Measurements from ENCODE around the gene PCDHGA10. TPM values are rescaled to one million over a fixed set of nuclear protein-coding genes. Genes with fewer than 3 reads are reported as not detected.
"Not testable (repeated sequence)": the region's sequence is repeated elsewhere in the genome, so short reads cannot be mapped to it uniquely, and the experiment has no call there.

PCDHGA10 gene
- total RNA-seq, 2 experiments from 2014 or later: 0.05 TPM; not detected in 1

- H3K27ac Mint-ChIP-seq: peak overlapping the region; percentile 1
- no peak overlapping the region for H3K4me3 Mint-ChIP-seq
- H3K27me3 Mint-ChIP-seq: peaks cover 65% of the 10 kb centered on the region
- no peak for DNase-seq
- ChIA-PET CTCF (interaction anchor here (2.1 to 3.2 kb wide), 2 partner anchors 11 to 94 kb away, joined by 9 to 12 read pairs; partner anchors contain the start of gene PCDHGA12), POLR2A (no interaction called here)
- peaks cover 26% of the 10 kb centered on the region for H3K36me3 Mint-ChIP-seq (ENCODE audit: low read depth)
- H3K4me1 Mint-ChIP-seq: peaks cover 20% of the 10 kb centered on the region
- peaks cover 21% of the 10 kb centered on the region for H3K9me3 Mint-ChIP-seq
These were observed 6.5 kb downstream of the PCDHGA10 start for GRCh38 chr5:141419074-141419880.

- peak; percentile 46 for DNase-seq
- H3K36me3 Mint-ChIP-seq (ENCODE audit: low read depth): peaks cover 23% of the 10 kb centered on the region
- POLR2A ChIA-PET: interaction anchor here (0.6 to 1.6 kb wide), 7 partner anchors 8 to 97 kb away, joined by 3 to 5 read pairs (median 4); partner anchors contain the start of gene PCDHGA10
- peaks cover 64% of the 10 kb centered on the region for H3K27me3 Mint-ChIP-seq
- H3K4me3 Mint-ChIP-seq: peak within 1 kb of the TSS; percentile 70
- H3K4me1 Mint-ChIP-seq: peaks cover 12% of the 10 kb centered on the region
- H3K9me3 Mint-ChIP-seq: peaks cover 17% of the 10 kb centered on the region
- CTCF ChIA-PET: interaction anchor here (0.6 to 2.5 kb wide), 22 partner anchors 8 to 560 kb away, joined by 3 to 16 read pairs (median 4); partner anchors contain the start of genes PCDHGA10, PCDHGA12, PCDHGA3 and PCDHGA4
- peak within 1 kb of the TSS; percentile 5 for H3K27ac Mint-ChIP-seq
These were observed 8.2 kb downstream of the PCDHGA10 start, which contains the start of gene PCDHGA11 for GRCh38 chr5:141420855-141421488. Gene PCDHGA11, plus strand, starts transcription at chr5:141421051. Its CDS starts 177 bp downstream, at chr5:141421228.

- H3K27me3 Mint-ChIP-seq: peaks cover 66% of the 10 kb centered on the region
These were observed 8.7 kb downstream of the PCDHGA10 start for GRCh38 chr5:141421489-141421855.

DNA sequence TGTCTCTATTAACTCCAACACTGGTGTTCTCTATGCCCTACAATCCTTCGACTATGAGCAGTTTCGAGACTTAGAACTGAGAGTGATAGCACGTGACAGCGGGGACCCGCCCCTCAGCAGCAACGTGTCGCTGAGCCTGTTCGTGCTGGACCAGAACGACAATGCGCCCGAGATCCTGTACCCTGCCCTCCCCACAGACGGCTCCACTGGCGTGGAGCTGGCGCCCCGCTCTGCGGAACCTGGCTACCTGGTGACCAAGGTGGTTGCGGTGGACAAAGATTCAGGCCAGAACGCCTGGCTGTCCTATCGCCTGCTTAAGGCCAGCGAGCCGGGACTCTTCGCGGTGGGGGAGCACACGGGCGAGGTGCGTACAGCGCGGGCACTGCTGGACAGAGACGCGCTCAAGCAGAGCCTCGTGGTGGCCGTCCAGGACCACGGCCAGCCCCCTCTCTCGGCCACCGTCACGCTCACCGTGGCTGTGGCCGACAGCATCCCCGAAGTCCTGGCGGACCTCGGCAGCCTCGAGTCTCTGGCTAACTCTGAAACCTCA lies 10.0 kb downstream of the PCDHGA10 start:
- no peak overlapping the region for H3K4me3 Mint-ChIP-seq

More at GRCh38 chr5:141421489-141421855, 8.7 kb downstream of the PCDHGA10 start:
- peak overlapping the region; percentile 70 for H3K4me3 Mint-ChIP-seq
- DNase-seq: no peak
- peaks cover 12% of the 10 kb centered on the region for H3K4me1 Mint-ChIP-seq
- H3K27ac Mint-ChIP-seq: no peak overlapping the region
- H3K36me3 Mint-ChIP-seq (ENCODE audit: low read depth): peaks cover 23% of the 10 kb centered on the region
- H3K9me3 Mint-ChIP-seq: peaks cover 17% of the 10 kb centered on the region
- ChIA-PET POLR2A (interaction anchor here (0.6 to 1.6 kb wide), 7 partner anchors 9 to 98 kb away, joined by 3 to 5 read pairs (median 4); partner anchors contain the start of gene PCDHGA10), CTCF (interaction anchor here (0.8 to 2.5 kb wide), 20 partner anchors 9 to 142 kb away, joined by 3 to 16 read pairs (median 4); partner anchors contain the start of genes PCDHGA10, PCDHGA12, PCDHGA3 and PCDHGA4)

DNA sequence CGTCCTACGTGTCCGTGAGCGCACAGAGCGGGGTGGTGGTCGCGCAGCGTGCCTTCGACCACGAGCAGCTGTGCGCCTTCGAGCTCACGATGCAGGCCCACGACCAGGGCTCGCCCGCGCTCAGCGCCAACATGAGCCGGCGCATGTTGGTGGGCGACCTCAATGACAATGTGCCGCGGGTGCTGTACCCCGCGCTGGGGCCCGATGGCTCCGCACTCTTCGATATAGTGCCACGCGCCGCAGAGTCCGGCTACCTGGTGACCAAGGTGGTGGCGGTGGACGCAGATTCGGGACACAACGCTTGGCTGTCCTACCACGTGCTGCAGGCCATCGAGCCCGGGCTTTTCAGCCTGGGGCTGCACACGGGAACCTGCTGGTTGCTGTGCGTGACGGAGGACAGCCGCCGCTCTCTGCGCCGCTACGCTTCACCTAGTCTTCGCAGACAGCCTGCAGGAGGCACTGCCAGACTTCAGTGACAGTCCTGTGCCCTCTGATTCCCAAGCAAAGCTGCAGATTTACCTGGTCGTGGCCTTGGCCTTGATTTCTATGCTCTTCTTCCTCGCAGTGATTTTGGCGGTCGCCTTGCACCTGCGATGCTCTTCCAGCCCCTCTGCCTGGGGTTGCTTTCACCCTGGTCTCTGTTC lies 15.1 kb downstream of the PCDHGA10 start:
- peaks cover 6% of the 10 kb centered on the region for H3K4me1 Mint-ChIP-seq
- CTCF ChIA-PET: interaction anchor here (1.0 kb wide), 1 partner anchor 10 kb away, joined by 4 read pairs; no protein-coding TSS in a partner anchor
- POLR2A ChIA-PET: no interaction called here
- H3K36me3 Mint-ChIP-seq (ENCODE audit: low read depth): peaks cover 13% of the 10 kb centered on the region
- H3K27ac Mint-ChIP-seq: no peak overlapping the region
- peaks cover 12% of the 10 kb centered on the region for H3K9me3 Mint-ChIP-seq
- H3K27me3 Mint-ChIP-seq: peaks cover 53% of the 10 kb centered on the region
- H3K4me3 Mint-ChIP-seq: no peak overlapping the region
- no peak for DNase-seq

More for the DNA sequence above, 10.0 kb downstream of the PCDHGA10 start:
- Mint-ChIP-seq H3K4me1 (peaks cover 9% of the 10 kb centered on the region), H3K9me3 (peaks cover 17% of the 10 kb centered on the region), H3K27me3 (peaks cover 65% of the 10 kb centered on the region), H3K27ac (no peak overlapping the region), H3K36me3 (ENCODE audit: low read depth) (peaks cover 22% of the 10 kb centered on the region)
- ChIA-PET POLR2A (interaction anchor here (0.7 kb wide), 1 partner anchor 104 kb away, joined by 3 read pairs; no protein-coding TSS in a partner anchor), CTCF (interaction anchor here (2.5 kb wide), 1 partner anchor 10 kb away, joined by 16 read pairs; the partner anchor contains the start of gene PCDHGA10)
- DNase-seq: no peak

- POLR2A ChIA-PET: interaction anchor here (0.7 to 1.1 kb wide), 3 partner anchors 9 to 32 kb away, joined by 3 read pairs; partner anchors contain the start of gene PCDHGA11
These were observed 17.7 kb downstream of the PCDHGA10 start, which contains the start of gene PCDHGA12 for GRCh38 chr5:141430332-141431113. Gene PCDHGA12, plus strand, starts transcription at chr5:141430507. Its CDS starts 253 bp downstream, at chr5:141430760.

GRCh38 chr5:141431286-141431685 lies 18.5 kb downstream of the PCDHGA10 start:
- ChIA-PET CTCF (interaction anchor here (0.6 to 2.2 kb wide), 11 partner anchors 10 to 133 kb away, joined by 3 to 16 read pairs (median 7); partner anchors contain the start of genes PCDHGA10, PCDHGA11, PCDHGB6 and PCDHGB7), POLR2A (interaction anchor here (0.7 to 1.1 kb wide), 2 partner anchors 10 to 32 kb away, joined by 3 read pairs; partner anchors contain the start of gene PCDHGA11)
- H3K4me1 Mint-ChIP-seq: peaks cover 6% of the 10 kb centered on the region
- no peak overlapping the region for H3K27ac Mint-ChIP-seq
- H3K4me3 Mint-ChIP-seq: peak overlapping the region; percentile 53
- DNase-seq: no peak
- H3K9me3 Mint-ChIP-seq: peaks cover 13% of the 10 kb centered on the region
- peaks cover 40% of the 10 kb centered on the region for H3K27me3 Mint-ChIP-seq
- peaks cover 13% of the 10 kb centered on the region for H3K36me3 Mint-ChIP-seq (ENCODE audit: low read depth)

More at GRCh38 chr5:141430332-141431113, 17.7 kb downstream of the PCDHGA10 start, which contains the start of gene PCDHGA12:
- Mint-ChIP-seq H3K27me3 (peaks cover 42% of the 10 kb centered on the region), H3K9me3 (peaks cover 13% of the 10 kb centered on the region), H3K4me1 (peaks cover 6% of the 10 kb centered on the region), H3K36me3 (ENCODE audit: low read depth) (peaks cover 13% of the 10 kb centered on the region), H3K27ac (peak within 1 kb of the TSS; percentile 41), H3K4me3 (peak within 1 kb of the TSS; percentile 53)
- CTCF ChIA-PET: interaction anchor here (0.6 to 2.2 kb wide), 19 partner anchors 9 to 189 kb away, joined by 3 to 16 read pairs (median 4); partner anchors contain the start of genes DIAPH1, PCDHGA10, PCDHGA11 and PCDHGB6
- no peak for DNase-seq

GRCh38 chr5:141432308-141432707 lies 19.5 kb downstream of the PCDHGA10 start:
- H3K4me1 Mint-ChIP-seq, DNase-seq, H3K4me3 Mint-ChIP-seq, CTCF ChIA-PET, POLR2A ChIA-PET, H3K27ac Mint-ChIP-seq: not testable (repeated sequence)
- Mint-ChIP-seq H3K36me3 (ENCODE audit: low read depth) (peaks cover 13% of the 10 kb centered on the region), H3K9me3 (peaks cover 13% of the 10 kb centered on the region), H3K27me3 (peaks cover 33% of the 10 kb centered on the region)

DNA sequence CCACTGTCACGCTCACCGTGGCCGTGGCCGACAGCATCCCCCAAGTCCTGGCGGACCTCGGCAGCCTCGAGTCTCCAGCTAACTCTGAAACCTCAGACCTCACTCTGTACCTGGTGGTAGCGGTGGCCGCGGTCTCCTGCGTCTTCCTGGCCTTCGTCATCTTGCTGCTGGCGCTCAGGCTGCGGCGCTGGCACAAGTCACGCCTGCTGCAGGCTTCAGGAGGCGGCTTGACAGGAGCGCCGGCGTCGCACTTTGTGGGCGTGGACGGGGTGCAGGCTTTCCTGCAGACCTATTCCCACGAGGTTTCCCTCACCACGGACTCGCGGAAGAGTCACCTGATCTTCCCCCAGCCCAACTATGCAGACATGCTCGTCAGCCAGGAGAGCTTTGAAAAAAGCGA lies 19.9 kb downstream of the PCDHGA10 start:
- POLR2A ChIA-PET, DNase-seq, H3K27ac Mint-ChIP-seq, H3K4me3 Mint-ChIP-seq, H3K4me1 Mint-ChIP-seq: not testable (repeated sequence)
- CTCF ChIA-PET: interaction anchor here (0.7 kb wide), 1 partner anchor 38 kb away, joined by 3 read pairs; no protein-coding TSS in a partner anchor
- Mint-ChIP-seq H3K9me3 (peaks cover 13% of the 10 kb centered on the region), H3K27me3 (peaks cover 33% of the 10 kb centered on the region), H3K36me3 (ENCODE audit: low read depth) (peaks cover 13% of the 10 kb centered on the region)

- Mint-ChIP-seq H3K27me3 (peaks cover 28% of the 10 kb centered on the region), H3K27ac (no peak overlapping the region), H3K9me3 (peaks cover 9% of the 10 kb centered on the region), H3K36me3 (ENCODE audit: low read depth) (peaks cover 13% of the 10 kb centered on the region), H3K4me3 (no peak overlapping the region), H3K4me1 (peaks cover 6% of the 10 kb centered on the region)
- POLR2A ChIA-PET: no interaction called here
- CTCF ChIA-PET: no interaction called here
- DNase-seq: no peak
These were observed 21.2 kb downstream of the PCDHGA10 start for GRCh38 chr5:141434006-141434405.

- H3K9me3 Mint-ChIP-seq: peaks cover 4% of the 10 kb centered on the region
- CTCF ChIA-PET: interaction anchor here (1.3 kb wide), 1 partner anchor 9 kb away, joined by 4 read pairs; no protein-coding TSS in a partner anchor
- peaks cover 11% of the 10 kb centered on the region for H3K27me3 Mint-ChIP-seq
- no peak overlapping the region for H3K27ac Mint-ChIP-seq
- no peaks in the 10 kb centered on the region for H3K36me3 Mint-ChIP-seq (ENCODE audit: low read depth)
- no peak for DNase-seq
- H3K4me1 Mint-ChIP-seq: no peaks in the 10 kb centered on the region
- H3K4me3 Mint-ChIP-seq: no peak overlapping the region
- POLR2A ChIA-PET: no interaction called here
These were observed 24.4 kb downstream of the PCDHGA10 start for GRCh38 chr5:141437221-141437620.

Measured in activated CD4-positive, alpha-beta memory T cell treated with anti-CD3 and anti-CD28 coated beads, Interleukin-2, amount 10 ng/mL, durations not matched to agents 7 days and 5 days (primary cell).